KOPT-K1 (cell line): ENCODE measurements around the gene PTPRD.

Experiments used
- H3K27ac ChIP-seq: fragments of 200-600 bp; sonication (generic); 2 replicates; pipeline ENCODE4 v1.5.1; 2016; ENCODE audit warnings: antibody characterized with exemption, mild to moderate bottlenecking, low read depth, low read length; ENCODE audit not compliant: poor library complexity, severe bottlenecking
- H3K36me3 ChIP-seq: fragments of 200-600 bp; sonication (generic); 2 replicates; pipeline ENCODE4 v1.5.1; 2017; ENCODE audit warnings: antibody characterized with exemption, mild to moderate bottlenecking, low read length, moderate library complexity; ENCODE audit not compliant: insufficient read depth
- H3K9me3 ChIP-seq: fragments of 200-600 bp; sonication (generic); 2 replicates; pipeline ENCODE4 v1.5.1; 2017; ENCODE audit warnings: antibody characterized with exemption, low read length, mild to moderate bottlenecking; ENCODE audit not compliant: insufficient read depth, poor library complexity, severe bottlenecking

PTPRD gene

GRCh38 chr9:8382777-8383527 lies 2229.8 kb downstream of the PTPRD start:
- H3K27ac ChIP-seq, result no peak overlapping the region
- no peaks in the 10 kb centered on the region for H3K36me3 ChIP-seq
- no peaks in the 10 kb centered on the region for H3K9me3 ChIP-seq

GRCh38 chr9:8382266-8382665 lies 2230.5 kb downstream of the PTPRD start:
- Histone ChIP-seq H3K9me3 (no peaks in the 10 kb centered on the region), H3K36me3 (no peaks in the 10 kb centered on the region), H3K27ac (no peak overlapping the region)

DNA sequence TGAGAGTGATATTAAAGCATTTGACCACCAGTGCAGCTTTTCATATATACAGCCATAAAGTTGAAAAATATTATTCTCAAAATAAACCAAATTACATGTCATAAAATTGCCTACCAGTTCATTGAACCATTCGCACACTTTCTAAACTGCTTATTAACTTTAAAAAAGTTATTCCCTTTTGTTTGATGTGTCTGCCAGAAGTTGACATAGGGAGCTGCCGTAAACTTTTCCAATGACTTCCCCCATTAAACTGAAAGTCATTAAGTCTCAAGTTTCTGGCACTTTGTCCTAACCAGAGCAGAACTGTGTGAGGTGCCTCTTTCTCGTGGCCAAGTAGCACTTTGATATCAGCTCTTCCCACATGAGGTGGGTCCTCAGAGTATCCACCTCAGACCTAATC lies 2231.2 kb downstream of the PTPRD start:
- no peak overlapping the region for H3K27ac ChIP-seq
- H3K9me3 ChIP-seq, result no peaks in the 10 kb centered on the region
- no peaks in the 10 kb centered on the region for H3K36me3 ChIP-seq

DNA sequence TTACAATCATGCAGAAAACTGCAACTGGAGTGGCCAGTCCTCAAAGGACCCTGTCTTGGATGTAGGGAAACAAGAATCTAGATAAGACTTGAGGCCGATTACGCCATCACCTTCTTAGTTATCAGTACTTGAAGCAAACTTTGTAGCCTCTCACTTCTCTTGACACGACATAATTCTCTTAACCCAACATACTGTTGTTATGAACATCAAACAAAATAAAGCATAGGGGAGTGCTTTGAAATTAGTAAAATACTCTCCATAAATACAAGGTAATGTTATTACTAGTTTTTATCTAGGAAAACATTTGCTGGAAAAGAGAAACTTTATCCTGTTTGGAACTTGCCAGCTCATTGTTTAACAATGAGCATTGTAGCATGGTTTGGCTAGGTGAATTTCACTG lies 2238.3 kb downstream of the PTPRD start:
- H3K27ac ChIP-seq, result no peak overlapping the region
- H3K36me3 ChIP-seq, result no peaks in the 10 kb centered on the region
- no peaks in the 10 kb centered on the region for H3K9me3 ChIP-seq

DNA sequence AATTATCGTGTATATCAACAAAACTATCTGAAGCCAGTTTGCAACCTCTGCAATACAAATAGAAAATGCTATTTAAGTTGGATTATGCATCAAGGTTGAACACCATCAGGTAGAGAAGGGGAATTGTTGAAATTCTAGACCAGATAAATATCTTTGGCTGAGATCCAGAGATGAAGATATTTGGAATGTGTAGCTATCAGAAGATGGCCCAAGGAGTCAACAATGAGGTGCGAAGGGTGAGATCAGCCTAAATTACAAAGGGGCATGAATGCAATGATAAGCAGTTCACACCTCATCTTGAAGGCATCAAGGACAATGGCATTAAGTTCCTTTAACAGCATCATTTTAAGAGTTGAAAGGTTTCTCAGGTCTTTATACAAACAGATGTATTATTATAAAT lies 2241.1 kb downstream of the PTPRD start:
- Histone ChIP-seq H3K27ac (no peak overlapping the region), H3K36me3 (no peaks in the 10 kb centered on the region), H3K9me3 (no peaks in the 10 kb centered on the region)

DNA sequence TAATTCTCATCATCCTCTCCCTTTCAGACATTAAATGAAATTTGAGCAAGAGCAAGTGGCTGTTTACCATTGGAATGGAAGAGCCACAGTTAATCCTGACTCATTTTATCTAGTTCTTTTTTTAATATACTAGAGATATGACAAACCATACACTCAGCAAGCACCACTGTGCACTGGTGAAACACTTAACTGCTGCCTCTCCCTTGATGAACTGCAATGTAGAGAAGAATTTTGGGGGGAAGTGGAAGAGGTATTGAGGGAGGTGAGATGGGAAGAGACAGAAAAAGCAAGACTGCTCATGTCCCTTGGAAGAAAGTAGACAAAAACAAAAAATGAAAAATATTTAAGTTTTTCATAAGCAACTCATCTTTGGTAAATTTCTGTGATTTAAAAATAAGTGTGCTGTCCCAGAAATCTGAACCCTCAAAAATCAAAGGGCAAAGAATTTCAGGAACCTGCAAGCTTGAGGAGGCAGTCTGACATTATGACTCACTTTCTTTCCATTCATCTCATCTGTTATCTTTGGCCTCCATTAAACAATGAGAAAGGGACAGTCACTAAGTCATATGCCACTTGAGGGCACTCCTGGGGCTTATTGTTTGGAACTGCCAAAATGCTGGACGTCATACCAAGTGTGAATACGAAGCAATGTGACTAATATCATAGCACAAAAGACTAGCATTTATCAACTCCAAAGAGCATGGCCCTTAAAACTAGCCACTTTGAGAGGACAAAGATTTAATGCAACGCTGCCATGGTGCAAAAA lies 2246.5 kb downstream of the PTPRD start:
- Histone ChIP-seq H3K27ac (no peak overlapping the region), H3K9me3 (no peaks in the 10 kb centered on the region), H3K36me3 (no peaks in the 10 kb centered on the region)

DNA sequence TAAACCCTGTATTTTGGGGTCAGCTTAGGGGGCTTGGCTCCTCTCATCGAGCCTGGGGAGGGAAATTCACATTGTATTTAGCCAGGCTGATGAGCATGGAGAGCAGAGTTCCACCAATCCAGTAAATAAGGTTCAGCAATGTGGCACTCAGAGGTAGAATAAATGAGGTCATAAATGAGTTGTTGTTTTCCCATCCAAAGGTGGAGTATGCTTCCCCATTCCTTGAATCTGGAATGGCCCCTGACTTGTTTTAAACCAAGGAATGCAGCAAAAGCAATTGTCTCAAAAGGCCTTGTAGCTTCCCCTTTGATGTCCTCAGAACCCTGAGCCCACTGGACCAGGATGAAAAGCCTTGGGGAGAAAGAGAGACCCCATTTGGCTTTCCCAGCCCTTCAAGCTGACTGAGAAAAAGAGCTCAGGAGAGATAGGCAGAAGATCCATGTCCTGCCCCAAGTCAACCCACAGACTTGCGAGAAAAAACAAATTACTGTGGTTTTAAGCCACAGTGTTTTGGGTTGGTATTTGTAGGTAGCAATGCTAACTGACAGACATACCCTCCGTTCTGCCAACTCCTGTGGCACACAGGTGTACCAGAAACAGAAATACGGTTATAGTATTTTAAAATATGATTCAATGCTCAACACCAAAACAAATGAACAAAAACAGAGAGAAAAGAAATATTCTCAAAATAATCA lies 2247.2 kb downstream of the PTPRD start:
- H3K27ac ChIP-seq, result no peak overlapping the region
- no peaks in the 10 kb centered on the region for H3K36me3 ChIP-seq
- no peaks in the 10 kb centered on the region for H3K9me3 ChIP-seq

- Histone ChIP-seq H3K9me3 (no peaks in the 10 kb centered on the region), H3K27ac (no peak overlapping the region)
Measured at GRCh38 chr9:8365029-8365428, 2247.8 kb downstream of the PTPRD start.

DNA sequence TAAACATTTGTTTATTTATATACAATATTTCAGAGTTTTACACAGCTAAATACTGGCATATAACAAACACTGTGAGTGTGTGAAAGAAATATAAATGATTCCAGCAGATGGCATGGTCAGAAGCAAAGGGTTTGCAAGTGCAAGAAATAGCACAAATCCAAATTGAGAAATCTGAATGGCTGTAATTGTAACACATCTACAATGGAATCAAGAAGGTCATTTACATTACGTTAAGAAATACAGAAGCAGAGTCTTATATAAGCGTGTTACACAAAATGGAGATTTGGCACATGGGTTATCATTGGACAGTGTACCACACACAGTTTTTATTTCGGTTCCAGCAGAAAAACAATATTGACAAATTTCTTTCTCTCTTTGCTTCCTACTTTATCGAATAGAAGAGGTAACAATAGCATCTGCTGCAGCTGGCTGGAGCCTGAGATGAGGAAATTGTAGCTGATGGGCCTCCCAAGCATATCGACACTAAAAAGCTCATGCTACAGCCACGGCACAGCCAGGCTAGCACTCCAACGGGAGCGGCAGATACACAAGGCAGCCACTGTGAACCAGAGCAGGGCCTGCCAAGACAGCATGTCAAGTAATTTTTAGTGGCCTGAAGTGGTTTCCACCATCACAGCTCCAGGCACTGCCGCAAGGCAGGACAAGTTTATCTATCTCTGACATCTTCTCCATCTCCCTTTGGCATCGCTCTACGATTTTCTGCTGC lies 2248.6 kb downstream of the PTPRD start:
- H3K9me3 ChIP-seq, result no peaks in the 10 kb centered on the region
- no peaks in the 10 kb centered on the region for H3K36me3 ChIP-seq
- no peak overlapping the region for H3K27ac ChIP-seq

More at GRCh38 chr9:8365029-8365428, 2247.8 kb downstream of the PTPRD start:
- H3K36me3 ChIP-seq, result no peaks in the 10 kb centered on the region

DNA sequence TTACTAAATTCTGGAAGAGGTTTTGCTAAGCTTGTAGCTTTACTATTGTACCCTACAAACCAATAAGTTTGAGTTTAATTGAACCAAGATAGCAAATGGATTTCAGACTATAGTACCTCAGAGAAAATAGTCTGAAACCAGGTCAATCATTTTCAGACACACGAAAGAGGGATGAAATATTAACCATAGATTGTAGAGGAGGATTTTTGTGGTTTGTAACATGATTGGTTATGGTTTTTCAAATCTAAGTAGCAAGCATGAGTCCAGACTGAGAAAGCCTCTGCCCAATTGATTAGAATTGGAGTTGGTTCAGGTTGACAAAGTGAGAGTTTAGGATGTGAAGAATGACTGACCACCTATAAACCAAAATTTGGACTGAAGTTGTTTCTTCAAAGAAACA lies 2250.6 kb downstream of the PTPRD start:
- Histone ChIP-seq H3K36me3 (no peaks in the 10 kb centered on the region), H3K9me3 (no peaks in the 10 kb centered on the region), H3K27ac (no peak overlapping the region)

DNA sequence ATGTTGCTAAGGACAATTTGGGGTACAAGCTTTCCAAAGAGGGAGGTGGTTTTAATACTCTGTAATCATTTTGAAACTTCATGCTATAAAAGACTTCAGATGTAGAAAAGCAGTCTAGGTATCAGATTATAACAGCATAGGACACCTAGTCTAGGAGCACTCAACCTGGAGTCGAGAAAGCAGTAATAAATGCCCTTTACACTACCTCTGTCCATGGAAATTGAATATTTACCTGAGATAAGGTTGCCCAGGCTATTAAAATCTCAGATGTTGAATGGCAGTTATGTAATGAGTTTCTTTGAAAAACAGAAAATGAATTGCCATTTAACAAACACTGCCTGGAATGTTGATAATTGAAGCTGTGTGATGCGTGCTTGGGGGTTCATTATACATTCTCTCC lies 2251.4 kb downstream of the PTPRD start:
- H3K27ac ChIP-seq, result no peak overlapping the region
- H3K9me3 ChIP-seq, result no peaks in the 10 kb centered on the region
- H3K36me3 ChIP-seq, result no peaks in the 10 kb centered on the region

DNA sequence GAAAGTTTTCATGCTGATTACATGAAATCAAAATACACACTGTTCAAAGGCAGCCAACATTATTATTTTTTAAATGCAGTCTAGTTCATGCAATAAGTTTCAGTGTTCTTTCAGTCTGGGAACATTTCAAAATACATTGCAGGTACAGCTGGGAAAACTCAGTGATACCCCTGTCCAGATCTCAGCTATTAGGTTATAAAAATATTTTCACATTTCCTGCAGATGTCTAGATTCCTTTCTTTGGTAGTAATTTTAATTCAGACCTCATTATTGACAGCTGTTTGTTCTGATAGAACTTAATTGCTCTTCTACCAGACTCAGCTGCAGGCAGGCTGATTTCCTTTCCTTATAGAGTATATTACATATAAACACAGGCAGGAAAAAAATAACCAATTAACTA lies 2256.4 kb downstream of the PTPRD start:
- H3K9me3 ChIP-seq, result no peaks in the 10 kb centered on the region
- no peaks in the 10 kb centered on the region for H3K36me3 ChIP-seq
- no peak overlapping the region for H3K27ac ChIP-seq

DNA sequence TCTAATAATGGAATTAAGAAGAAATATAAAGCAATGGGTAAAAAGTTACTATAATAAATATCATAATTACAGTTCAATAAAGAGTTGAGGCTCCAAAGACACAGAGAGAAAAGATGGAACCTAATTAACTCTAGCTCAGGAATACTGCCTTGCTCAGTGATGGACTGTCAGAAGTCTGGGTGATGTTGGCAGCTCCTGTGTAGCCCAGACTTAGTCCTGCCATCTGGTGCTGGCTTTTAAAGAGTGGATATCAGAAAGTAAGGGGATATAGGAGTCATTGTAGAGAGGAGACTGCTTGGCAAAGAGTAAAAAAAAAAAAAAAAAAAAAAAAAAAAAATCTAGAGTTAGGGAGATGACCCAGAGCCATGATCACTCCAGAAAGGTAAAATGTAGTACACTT lies 2261.4 kb downstream of the PTPRD start:
- Histone ChIP-seq H3K27ac (no peak overlapping the region), H3K36me3 (no peaks in the 10 kb centered on the region), H3K9me3 (no peaks in the 10 kb centered on the region)

DNA sequence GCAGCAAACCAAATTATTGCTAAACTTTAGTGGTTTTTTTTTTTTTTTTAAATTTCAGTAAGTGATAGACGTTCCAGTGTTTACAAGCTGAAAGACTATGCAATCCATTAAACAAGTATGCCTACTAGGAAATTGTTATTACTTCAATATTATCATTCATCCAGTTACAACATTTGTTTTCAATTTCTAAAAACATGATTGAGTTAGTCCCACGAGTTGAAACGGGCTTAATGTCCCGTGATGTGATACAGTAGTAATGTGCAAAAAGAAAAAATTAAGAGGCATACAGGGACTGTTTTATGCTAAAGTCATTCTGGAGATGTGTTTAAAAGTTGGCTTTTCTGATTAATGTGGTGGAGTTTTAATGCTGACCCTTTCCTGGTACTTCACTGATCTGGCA lies 2262.9 kb downstream of the PTPRD start:
- Histone ChIP-seq H3K9me3 (no peaks in the 10 kb centered on the region), H3K27ac (no peak overlapping the region), H3K36me3 (no peaks in the 10 kb centered on the region)

DNA sequence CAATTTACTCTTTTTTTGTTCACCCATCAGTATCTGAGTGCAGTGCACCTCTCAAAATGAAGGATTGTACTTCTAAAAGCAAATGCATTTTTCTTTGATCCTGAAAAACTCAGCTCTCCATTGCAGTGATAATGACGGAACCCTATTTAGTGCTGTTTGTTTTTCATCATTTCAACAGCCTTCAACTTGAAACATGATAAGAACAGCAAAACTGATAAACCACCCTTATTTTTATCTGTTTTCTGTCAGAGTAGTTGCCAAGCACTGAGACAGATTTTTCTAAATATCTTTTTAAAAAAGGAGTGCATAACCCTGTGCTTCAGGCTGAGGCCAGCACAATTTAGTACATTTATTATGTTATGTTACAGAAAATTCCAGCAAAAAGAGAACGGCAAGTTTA lies 2263.4 kb downstream of the PTPRD start:
- Histone ChIP-seq H3K27ac (no peak overlapping the region), H3K36me3 (no peaks in the 10 kb centered on the region), H3K9me3 (no peaks in the 10 kb centered on the region)
